Astrocyte (in vitro differentiated cells and primary cell): ENCODE data around the gene YTHDF1. TPM values are rescaled to one million over a fixed set of nuclear protein-coding genes. Genes with fewer than 3 reads are reported as not detected.

Experiments used
- DNase-seq: peaks from one replicate; pipeline ENCODE4 v3.0.0-alpha.2; 2010; ENCODE audit warnings: low read depth
- FAIRE-seq: peaks from 2 replicates; lab custom pipeline; 2011; peaks lifted over from hg19 to GRCh38; lab: Jason Lieb, UNC
- H2AFZ ChIP-seq: 2 replicates; pipeline ENCODE4 v1.6.0; 2012; ENCODE audit warnings: low read depth, low read length, inconsistent platforms
- H3K27ac ChIP-seq: 2 replicates; pipeline ENCODE4 v1.5.1; 2011; ENCODE audit warnings: low read depth, low read length, inconsistent platforms
- H3K27me3 ChIP-seq: 2 replicates; pipeline ENCODE4 v1.6.0; 2011; ENCODE audit warnings: low read length, inconsistent platforms; ENCODE audit not compliant: insufficient read depth
- H3K36me3 ChIP-seq: 2 replicates; pipeline ENCODE4 v1.5.1; 2011; ENCODE audit warnings: low read length, inconsistent platforms; ENCODE audit not compliant: insufficient read depth
- H3K4me1 ChIP-seq: 2 replicates; pipeline ENCODE4 v1.5.1; 2011; ENCODE audit warnings: low read length, inconsistent platforms; ENCODE audit not compliant: insufficient read depth
- H3K4me2 ChIP-seq: 2 replicates; pipeline ENCODE4 v1.6.0; 2012; ENCODE audit warnings: low read length, inconsistent platforms
- H3K4me3 ChIP-seq: 2 replicates; pipeline ENCODE4 v1.5.1; 2011; ENCODE audit warnings: low read depth, mild to moderate bottlenecking, low read length, inconsistent platforms; ENCODE audit not compliant: insufficient read depth
- H3K79me2 ChIP-seq: 2 replicates; pipeline ENCODE4 v1.6.0; 2012; ENCODE audit warnings: mild to moderate bottlenecking, low read length, inconsistent platforms; ENCODE audit not compliant: insufficient read depth
- H3K9ac ChIP-seq: 2 replicates; pipeline ENCODE4 v1.6.0; 2012; ENCODE audit warnings: mild to moderate bottlenecking, low read length, inconsistent platforms
- H3K9me3 ChIP-seq: 2 replicates; pipeline ENCODE4 v1.5.1; 2012; ENCODE audit warnings: low read depth, mild to moderate bottlenecking, low read length, inconsistent platforms; ENCODE audit not compliant: insufficient read depth
- H4K20me1 ChIP-seq: 2 replicates; pipeline ENCODE4 v1.6.0; 2012; ENCODE audit warnings: low read length, inconsistent platforms; ENCODE audit not compliant: insufficient read depth
- H3K27ac Mint-ChIP-seq: one replicate; pipeline ENCODE4 v1.8.0; 2021; ENCODE audit warnings: mild to moderate bottlenecking, mixed read lengths; ENCODE audit not compliant: unreplicated experiment
- H3K27me3 Mint-ChIP-seq: one replicate; pipeline ENCODE4 v1.8.0; 2021; ENCODE audit warnings: low read depth, mixed read lengths; ENCODE audit not compliant: unreplicated experiment
- H3K36me3 Mint-ChIP-seq: one replicate; pipeline ENCODE4 v1.8.0; 2021; ENCODE audit warnings: low read depth, mixed read lengths; ENCODE audit not compliant: unreplicated experiment
- H3K4me1 Mint-ChIP-seq: one replicate; pipeline ENCODE4 v1.8.0; 2021; ENCODE audit warnings: low read depth, mixed read lengths; ENCODE audit not compliant: unreplicated experiment
- H3K4me3 Mint-ChIP-seq: one replicate; pipeline ENCODE4 v1.8.0; 2021; ENCODE audit warnings: mild to moderate bottlenecking, moderate library complexity, mixed read lengths; ENCODE audit not compliant: unreplicated experiment
- H3K9me3 Mint-ChIP-seq: one replicate; pipeline ENCODE4 v1.8.0; 2021; ENCODE audit warnings: mild to moderate bottlenecking, mixed read lengths; ENCODE audit not compliant: unreplicated experiment
- CTCF ChIP-seq: IDR thresholded peaks from 2 replicates; pipeline ENCODE4 v1.5.1; 2011; ENCODE audit warnings: low read depth, mild to moderate bottlenecking, inconsistent platforms, low read length, moderate library complexity; ENCODE audit not compliant: insufficient read depth
- EZH2 ChIP-seq: IDR thresholded peaks from 2 replicates; pipeline ENCODE4 v1.6.1; 2012; ENCODE audit warnings: mild to moderate bottlenecking, low read length, inconsistent platforms; ENCODE audit not compliant: insufficient read depth
- total RNA-seq: library from RNA; stranded (reverse); gene quantifications from 2 replicates; pipeline ENCODE4 v1.2.1, GENCODE V29; 2021

The YTHDF1 gene
- total RNA-seq, 1 donor from 2014 or later = 107 TPM

GRCh38 chr20:63166193-63167020, 49.5 kb downstream of the YTHDF1 start:
- no peak for DNase-seq
- Histone ChIP-seq H2AFZ (no peak overlapping the region), H3K36me3 (no peaks in the 10 kb centered on the region), H3K27ac (no peak overlapping the region), H3K4me1 (no peaks in the 10 kb centered on the region), H3K9ac (no peak overlapping the region), H3K9me3 (no peaks in the 10 kb centered on the region), H3K4me3 (no peak overlapping the region), H3K79me2 (no peaks in the 10 kb centered on the region), H3K27me3 (peaks cover 17% of the 10 kb centered on the region), H3K4me2 (no peak overlapping the region), H4K20me1 (peaks cover under 1% of the 10 kb centered on the region)
- Mint-ChIP-seq H3K27ac (no peak overlapping the region), H3K9me3 (peaks cover 4% of the 10 kb centered on the region), H3K4me3 (no peak overlapping the region), H3K4me1 (no peaks in the 10 kb centered on the region), H3K36me3 (peaks cover 5% of the 10 kb centered on the region), H3K27me3 (peaks cover 71% of the 10 kb centered on the region)
- FAIRE-seq = no peak
- TF ChIP-seq CTCF (no peak), EZH2 (no peak)

- DNase-seq (no peak), FAIRE-seq (no peak)
- Histone ChIP-seq H3K36me3 (no peaks in the 10 kb centered on the region), H3K9me3 (no peaks in the 10 kb centered on the region), H3K4me1 (no peaks in the 10 kb centered on the region), H2AFZ (no peak overlapping the region), H3K4me3 (no peak overlapping the region), H3K4me2 (no peak overlapping the region), H3K9ac (no peak overlapping the region), H3K27me3 (peaks cover 12% of the 10 kb centered on the region), H3K79me2 (no peaks in the 10 kb centered on the region), H3K27ac (no peak overlapping the region), H4K20me1 (no peaks in the 10 kb centered on the region)
- TF ChIP-seq EZH2 = no peak
- Mint-ChIP-seq H3K27me3 (peaks cover 69% of the 10 kb centered on the region), H3K9me3 (peaks cover 4% of the 10 kb centered on the region), H3K36me3 (peaks cover 5% of the 10 kb centered on the region), H3K4me3 (no peak overlapping the region), H3K27ac (no peak overlapping the region), H3K4me1 (no peaks in the 10 kb centered on the region)
These were observed 50.4 kb downstream of the YTHDF1 start for GRCh38 chr20:63165356-63166192.

- H3K4me3 ChIP-seq = no peak overlapping the region
- no peaks in the 10 kb centered on the region for H3K9me3 ChIP-seq
- FAIRE-seq (no peak), DNase-seq (no peak)
- H2AFZ ChIP-seq = no peak overlapping the region
- no peaks in the 10 kb centered on the region for H3K36me3 ChIP-seq
- Mint-ChIP-seq H3K9me3 (peaks cover 4% of the 10 kb centered on the region), H3K4me1 (no peaks in the 10 kb centered on the region), H3K36me3 (peaks cover 3% of the 10 kb centered on the region), H3K27ac (no peak overlapping the region), H3K4me3 (no peak overlapping the region), H3K27me3 (peaks cover 60% of the 10 kb centered on the region)
- peaks cover 12% of the 10 kb centered on the region for H3K27me3 ChIP-seq
- H3K79me2 ChIP-seq = no peaks in the 10 kb centered on the region
- H3K27ac ChIP-seq = no peak overlapping the region
- no peak overlapping the region for H3K9ac ChIP-seq
- H4K20me1 ChIP-seq = no peaks in the 10 kb centered on the region
- H3K4me1 ChIP-seq = no peaks in the 10 kb centered on the region
- no peak overlapping the region for H3K4me2 ChIP-seq
- TF ChIP-seq CTCF = no peak
- TF ChIP-seq EZH2 = no peak
These were observed 51.2 kb downstream of the YTHDF1 start for GRCh38 chr20:63164484-63165355.
